Endometrial microvascular endothelial cells (primary cell): ENCODE data around the gene TMEM50B. TPM values are rescaled to one million over a fixed set of nuclear protein-coding genes. Genes with fewer than 3 reads are reported as not detected.
"Not testable (repeated sequence)": the region's sequence is repeated elsewhere in the genome, so short reads cannot be mapped to it uniquely, and the experiment has no call there.

ENCODE experiments used
- in situ Hi-C: cut with HindIII; loops from 2 replicates; pipeline ENCODE4 v1.10.0; 2017; ENCODE audit warnings: low sequenced_read_pairs, low pct_unique_long_range_greater_than_20kb; ENCODE audit errors: inconsistent ontology term
- total RNA-seq: library from RNA; depleted of rRNA; stranded (reverse); fragments of >200 nt; gene quantifications from one replicate; pipeline ENCODE4 v1.2.3, GENCODE V29; 2015; ENCODE audit errors: inconsistent ontology term

TMEM50B gene
- total RNA-seq, 1 donor from 2014 or later = 32.2 TPM

GRCh38 chr21:33434770-33435360 lies 44.9 kb downstream of the TMEM50B start:
- in situ Hi-C loops = no loop called here

- in situ Hi-C loops = no loop called here
These were observed 46.2 kb downstream of the TMEM50B start for GRCh38 chr21:33433425-33434114.

- in situ Hi-C loops = no loop called here
These were observed 46.8 kb downstream of the TMEM50B start for GRCh38 chr21:33433001-33433400.

GRCh38 chr21:33432496-33432895 lies 47.3 kb downstream of the TMEM50B start:
- in situ Hi-C loops = no loop called here

GRCh38 chr21:33430858-33431257 lies 48.9 kb downstream of the TMEM50B start:
- in situ Hi-C loops = no loop called here

GRCh38 chr21:33428669-33429068 lies 51.1 kb downstream of the TMEM50B start:
- in situ Hi-C loops = no loop called here

GRCh38 chr21:33427051-33427450 lies 52.7 kb downstream of the TMEM50B start:
- in situ Hi-C loops = no loop called here

- in situ Hi-C loops = no loop called here
These were observed 53.9 kb downstream of the TMEM50B start for GRCh38 chr21:33425825-33426224.

- in situ Hi-C loops = no loop called here
These were observed 55.6 kb downstream of the TMEM50B start for GRCh38 chr21:33424214-33424613.

- in situ Hi-C loops = no loop called here
These were observed 57.9 kb downstream of the TMEM50B start for GRCh38 chr21:33421713-33422393.

GRCh38 chr21:33419538-33420123 lies 60.1 kb downstream of the TMEM50B start:
- in situ Hi-C loops = no loop called here

- in situ Hi-C loops = no loop called here
These were observed 61.1 kb downstream of the TMEM50B start for GRCh38 chr21:33418691-33419090.

- in situ Hi-C loops = no loop called here
These were observed 64.8 kb downstream of the TMEM50B start for GRCh38 chr21:33414926-33415325.

GRCh38 chr21:33414068-33414467 lies 65.7 kb downstream of the TMEM50B start:
- in situ Hi-C loops = no loop called here

GRCh38 chr21:33412832-33413519 lies 66.8 kb downstream of the TMEM50B start:
- in situ Hi-C loops = no loop called here

- in situ Hi-C loops = not testable (repeated sequence)
These were observed 67.3 kb downstream of the TMEM50B start for GRCh38 chr21:33412439-33412831.

- in situ Hi-C loops = no loop called here
These were observed 67.8 kb downstream of the TMEM50B start for GRCh38 chr21:33411949-33412430.

- in situ Hi-C loops = no loop called here
These were observed 73.3 kb downstream of the TMEM50B start for GRCh38 chr21:33406493-33406892.
